Measurements from ENCODE around the gene CNKSR3. TPM values are rescaled to one million over a fixed set of nuclear protein-coding genes. Genes with fewer than 3 reads are reported as not detected.

The CNKSR3 gene
- polyA plus RNA-seq, 6 donors from 2014 or later: not detected

GRCh38 chr6:154435400-154435945 lies 75.0 kb downstream of the CNKSR3 start:
- no peak for DNase-seq
- Mint-ChIP-seq H3K9me3 (peaks cover 0 to 14% (median 6%) of the 10 kb centered on the region in 7 donors), H3K27me3 (peaks cover 0 to 9% (median 0%) of the 10 kb centered on the region in 3 donors), H3K27ac (no peak overlapping the region), H3K4me3 (no peak overlapping the region), H3K4me1 (no peaks in the 10 kb centered on the region), H3K36me3 (no peaks in the 10 kb centered on the region)
- ATAC-seq (ENCODE audit: low read depth in 2 of 2): no peak

DNA sequence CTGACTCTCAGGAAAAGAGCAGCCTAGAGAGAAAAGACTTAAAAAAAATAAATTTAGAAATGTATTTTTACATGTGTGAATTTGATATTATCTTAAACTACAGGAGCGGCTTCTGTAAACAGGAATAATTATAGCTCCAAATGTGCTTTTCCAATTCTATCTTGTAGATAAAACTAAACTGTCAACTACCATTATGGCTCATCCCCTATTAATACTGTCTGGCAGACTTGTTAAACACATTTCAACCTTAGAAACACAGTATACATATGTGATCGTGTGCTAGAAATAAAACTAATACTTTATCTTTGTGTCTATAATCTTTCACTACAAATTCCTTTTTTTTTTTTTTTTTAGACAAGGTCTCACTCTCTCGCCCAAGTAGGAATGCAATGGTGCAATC lies 75.8 kb downstream of the CNKSR3 start:
- ATAC-seq (ENCODE audit: low read depth in 2 of 2) (no peak), DNase-seq (no peak)
- H3K27me3 Mint-ChIP-seq: peaks cover 0 to 8% (median 0%) of the 10 kb centered on the region in 3 donors
- no peak overlapping the region for H3K27ac Mint-ChIP-seq
- H3K4me1 Mint-ChIP-seq: no peaks in the 10 kb centered on the region
- H3K9me3 Mint-ChIP-seq: peaks cover 0 to 14% (median 6%) of the 10 kb centered on the region in 7 donors
- no peak overlapping the region for H3K4me3 Mint-ChIP-seq
- H3K36me3 Mint-ChIP-seq: no peaks in the 10 kb centered on the region

- no peak overlapping the region for H3K4me3 Mint-ChIP-seq
- no peak for ATAC-seq (ENCODE audit: low read depth in 2 of 2)
- no peaks in the 10 kb centered on the region for H3K4me1 Mint-ChIP-seq
Observed at GRCh38 chr6:154433477-154434241, 76.8 kb downstream of the CNKSR3 start.

GRCh38 chr6:154432533-154433476 lies 77.7 kb downstream of the CNKSR3 start:
- Mint-ChIP-seq H3K27ac (no peak overlapping the region), H3K4me3 (no peak overlapping the region), H3K36me3 (no peaks in the 10 kb centered on the region), H3K4me1 (no peaks in the 10 kb centered on the region), H3K9me3 (peaks cover 0 to 14% (median 6%) of the 10 kb centered on the region in 7 donors), H3K27me3 (no peaks in the 10 kb centered on the region)
- no peak for ATAC-seq (ENCODE audit: low read depth in 2 of 2)
- DNase-seq: no peak

More at GRCh38 chr6:154433477-154434241, 76.8 kb downstream of the CNKSR3 start:
- Mint-ChIP-seq H3K27me3 (no peaks in the 10 kb centered on the region), H3K9me3 (peaks cover 0 to 14% (median 6%) of the 10 kb centered on the region in 7 donors), H3K27ac (no peak overlapping the region), H3K36me3 (no peaks in the 10 kb centered on the region)
- no peak for DNase-seq

DNA sequence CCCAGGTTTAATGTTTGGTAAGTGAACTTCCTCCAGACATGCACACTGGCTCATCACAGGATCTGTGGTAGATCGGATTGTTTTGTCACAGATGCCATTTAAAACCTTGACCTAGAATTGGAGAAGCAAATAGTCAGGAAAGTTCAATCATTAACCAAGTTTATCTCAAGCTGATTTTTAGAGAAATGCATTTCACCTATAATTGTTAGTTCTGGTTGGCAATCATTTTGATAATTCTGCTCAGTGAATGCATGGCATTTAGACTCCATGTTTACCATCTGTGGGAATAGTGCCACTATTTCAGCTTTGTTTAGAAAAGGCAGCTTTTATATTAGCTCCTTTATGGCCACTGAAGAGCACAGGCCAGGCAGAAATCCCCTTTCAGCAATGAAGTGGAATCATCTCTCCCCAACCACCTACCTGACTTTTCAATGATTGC lies 80.0 kb downstream of the CNKSR3 start:
- Mint-ChIP-seq H3K36me3 (no peaks in the 10 kb centered on the region), H3K27ac (peak overlapping the region in 1 of 6 donors; percentile 24), H3K4me3 (no peak overlapping the region), H3K4me1 (no peaks in the 10 kb centered on the region), H3K9me3 (peaks cover 0 to 14% (median 6%) of the 10 kb centered on the region in 7 donors), H3K27me3 (no peaks in the 10 kb centered on the region)
- DNase-seq: no peak
- ATAC-seq (ENCODE audit: low read depth in 2 of 2): no peak

DNA sequence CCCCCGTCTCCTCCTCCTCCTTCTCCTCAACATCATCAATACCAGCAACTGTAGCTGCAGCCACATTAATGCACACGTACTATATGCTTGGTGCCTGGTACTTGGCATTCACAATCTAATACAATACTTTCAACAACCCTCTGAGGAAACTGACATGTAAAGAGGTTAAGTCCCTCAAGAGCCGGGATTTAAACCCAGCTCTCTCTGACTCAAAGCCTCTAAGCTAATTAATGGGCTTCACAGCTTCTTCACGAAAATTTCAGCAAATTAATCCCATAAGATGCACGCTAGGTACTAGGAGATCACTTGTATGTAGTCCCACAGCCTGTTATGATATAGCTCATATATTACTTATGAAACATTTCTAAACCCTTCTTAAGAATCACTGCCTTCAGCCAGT lies 80.8 kb downstream of the CNKSR3 start:
- H3K36me3 Mint-ChIP-seq: no peaks in the 10 kb centered on the region
- peaks cover 0 to 14% (median 6%) of the 10 kb centered on the region in 7 donors for H3K9me3 Mint-ChIP-seq
- DNase-seq (no peak), ATAC-seq (ENCODE audit: low read depth in 2 of 2) (no peak)
- no peaks in the 10 kb centered on the region for H3K4me1 Mint-ChIP-seq
- peak overlapping the region in 1 of 8 donors; percentile 42 for H3K4me3 Mint-ChIP-seq
- no peaks in the 10 kb centered on the region for H3K27me3 Mint-ChIP-seq
- no peak overlapping the region for H3K27ac Mint-ChIP-seq

DNA sequence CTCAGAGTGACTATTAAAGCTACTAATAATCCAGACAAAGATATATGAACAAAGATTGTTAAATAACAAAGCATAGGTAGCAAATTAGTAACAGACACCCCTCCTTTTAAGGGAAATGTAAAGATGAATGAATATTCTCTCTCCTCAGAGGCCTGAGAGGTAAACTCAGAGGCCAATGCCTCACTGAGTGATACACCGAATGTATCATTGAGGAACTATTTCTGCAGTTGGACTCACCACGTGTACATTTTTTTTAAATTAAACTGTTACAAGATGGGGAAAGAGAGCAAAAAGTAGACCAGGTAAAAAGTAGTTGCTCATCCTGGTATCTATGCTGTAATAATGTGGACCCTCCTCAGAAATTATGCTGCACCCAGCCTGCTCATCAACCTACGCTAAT lies 81.6 kb downstream of the CNKSR3 start:
- Mint-ChIP-seq H3K9me3 (peaks cover 0 to 14% (median 6%) of the 10 kb centered on the region in 7 donors), H3K27me3 (no peaks in the 10 kb centered on the region), H3K4me3 (no peak overlapping the region), H3K36me3 (no peaks in the 10 kb centered on the region), H3K27ac (no peak overlapping the region), H3K4me1 (no peaks in the 10 kb centered on the region)
- ATAC-seq (ENCODE audit: low read depth in 2 of 2) (no peak), DNase-seq (no peak)

DNA sequence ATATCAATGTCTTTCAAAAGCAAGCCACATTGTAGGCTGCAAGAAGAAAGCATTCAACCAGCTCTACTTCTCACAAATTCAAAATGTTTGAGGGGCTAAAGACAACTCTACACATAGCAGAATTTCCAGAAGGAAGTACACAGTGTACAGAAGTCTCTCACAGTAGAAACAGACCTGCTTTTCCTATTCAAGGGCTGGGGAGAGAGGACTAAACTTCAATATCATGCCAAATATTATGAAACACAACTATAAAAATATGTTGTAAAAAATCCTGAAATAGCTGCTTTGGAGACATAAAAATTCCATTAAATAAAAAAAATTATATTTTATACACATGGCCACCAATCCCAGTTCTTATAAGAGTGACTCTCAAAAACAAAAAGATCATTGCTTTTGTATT lies 83.0 kb downstream of the CNKSR3 start:
- ATAC-seq (ENCODE audit: low read depth in 2 of 2): no peak
- no peaks in the 10 kb centered on the region for H3K27me3 Mint-ChIP-seq
- peaks cover 0 to 12% (median 5%) of the 10 kb centered on the region in 7 donors for H3K9me3 Mint-ChIP-seq
- DNase-seq: no peak
- H3K27ac Mint-ChIP-seq: no peak overlapping the region
- H3K4me3 Mint-ChIP-seq: no peak overlapping the region
- H3K36me3 Mint-ChIP-seq: no peaks in the 10 kb centered on the region
- H3K4me1 Mint-ChIP-seq: no peaks in the 10 kb centered on the region

DNA sequence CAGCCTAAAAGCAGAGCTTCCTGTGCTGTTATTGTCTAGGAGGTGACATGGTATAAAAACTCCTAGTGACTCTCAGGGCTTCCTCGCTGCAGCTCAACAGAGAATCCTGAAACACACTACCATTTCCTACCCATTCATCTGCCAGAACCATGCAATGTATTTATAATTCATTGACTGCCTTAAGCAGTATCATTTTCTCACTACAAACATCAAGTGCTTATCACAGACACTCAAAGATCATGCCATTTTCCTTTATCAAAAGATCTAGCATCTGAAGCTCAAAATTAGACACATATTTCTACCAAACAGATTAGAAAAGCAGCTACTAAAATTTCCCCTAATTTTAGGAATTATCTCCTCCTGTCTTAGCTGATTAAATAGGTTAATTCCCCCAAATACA lies 83.5 kb downstream of the CNKSR3 start:
- peaks cover 0 to 7% (median under 1%) of the 10 kb centered on the region in 7 donors for H3K9me3 Mint-ChIP-seq

GRCh38 chr6:154425034-154425433 lies 85.5 kb downstream of the CNKSR3 start:
- Mint-ChIP-seq H3K4me3 (no peak overlapping the region), H3K4me1 (no peaks in the 10 kb centered on the region), H3K27ac (no peak overlapping the region), H3K36me3 (no peaks in the 10 kb centered on the region), H3K9me3 (peaks cover 0 to 3% (median 0%) of the 10 kb centered on the region in 7 donors), H3K27me3 (no peaks in the 10 kb centered on the region)
- DNase-seq: no peak
- no peak for ATAC-seq (ENCODE audit: low read depth in 2 of 2)

More for the DNA sequence above, 83.5 kb downstream of the CNKSR3 start:
- Mint-ChIP-seq H3K27ac (no peak overlapping the region), H3K4me1 (no peaks in the 10 kb centered on the region), H3K27me3 (no peaks in the 10 kb centered on the region), H3K4me3 (no peak overlapping the region), H3K36me3 (no peaks in the 10 kb centered on the region)
- no peak for DNase-seq
- no peak for ATAC-seq (ENCODE audit: low read depth in 2 of 2)

- Mint-ChIP-seq H3K4me3 (no peak overlapping the region), H3K27ac (no peak overlapping the region), H3K27me3 (peaks cover 0 to 8% (median 6%) of the 10 kb centered on the region in 3 donors), H3K9me3 (peaks cover 0 to 10% (median 2%) of the 10 kb centered on the region in 7 donors), H3K36me3 (no peaks in the 10 kb centered on the region), H3K4me1 (peaks cover 0 to 4% (median 0%) of the 10 kb centered on the region in 3 donors)
- no peak for ATAC-seq (ENCODE audit: low read depth in 2 of 2)
- no peak for DNase-seq
Observed at GRCh38 chr6:154414021-154414813, 96.3 kb downstream of the CNKSR3 start.

GRCh38 chr6:154412106-154412820 lies 98.2 kb downstream of the CNKSR3 start:
- DNase-seq: no peak
- Mint-ChIP-seq H3K4me3 (no peak overlapping the region), H3K9me3 (peaks cover 0 to 5% (median 0%) of the 10 kb centered on the region in 7 donors), H3K27ac (no peak overlapping the region), H3K4me1 (peaks cover 0 to 4% (median 0%) of the 10 kb centered on the region in 3 donors), H3K27me3 (peaks cover 0 to 5% (median under 1%) of the 10 kb centered on the region in 3 donors), H3K36me3 (no peaks in the 10 kb centered on the region)
- ATAC-seq (ENCODE audit: low read depth in 2 of 2): no peak
